SU-DHL-6 (cell line): ENCODE data around the gene OLFML2B.

Source experiments
- CTCF ChIP-seq: fragments of 200-600 bp; sonication (generic); IDR thresholded peaks from one replicate; pipeline ENCODE4 v1.5.1; 2017; ENCODE audit warnings: antibody characterized with exemption, mild to moderate bottlenecking, low read length, moderate library complexity; ENCODE audit not compliant: insufficient read depth, poor library complexity, severe bottlenecking
- EZH2phosphoT487 ChIP-seq: fragments of 200-600 bp; sonication (generic), shearing (Covaris generic); conservative IDR thresholded peaks from 2 replicates; pipeline ENCODE4 v1.6.1; 2018; ENCODE audit warnings: mild to moderate bottlenecking, antibody characterized with exemption, low read length, moderate library complexity, mixed read lengths

DNA sequence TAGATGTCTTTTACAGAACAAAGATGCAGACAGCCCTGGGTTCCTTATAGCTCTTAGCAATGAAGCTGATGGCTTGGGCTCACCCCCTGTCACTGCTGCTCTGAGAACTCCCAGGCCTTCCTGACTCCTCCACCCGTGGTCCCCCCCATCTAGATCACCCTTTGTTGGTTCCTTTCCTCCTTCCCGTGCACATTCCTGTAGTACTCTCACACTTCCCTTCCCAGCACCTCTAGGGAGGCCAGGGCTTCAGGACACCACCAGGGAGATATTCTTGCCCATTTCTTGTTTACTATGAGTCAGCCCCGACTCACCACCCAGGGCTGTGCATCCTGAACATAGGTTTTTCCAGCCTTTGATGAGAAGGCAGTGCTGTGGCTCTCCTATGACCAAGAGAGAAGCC lies 31.4 kb upstream of the OLFML2B start:
- no peak for TF ChIP-seq CTCF
- no peak for TF ChIP-seq EZH2phosphoT487
